Memory B cell (primary cell): ENCODE measurements around the gene CENPP.
A peak's percentile ranks its signal among the peaks of the same experiment; 100 is the strongest.

Experiments used
- ATAC-seq: fragments of 150-1000 bp; cut with Tn5 transposase; 2 replicates; pipeline ENCODE4 v1.10.0; 2021; ENCODE audit warnings: low read depth, mild to moderate bottlenecking, moderate library complexity
- DNase-seq, 2 donors: peaks; one replicate each; pipeline ENCODE4 v3.0.0; 2022; ENCODE audit warnings: low spot score in 2 of 2
- H3K27ac Mint-ChIP-seq: one replicate; pipeline ENCODE4 v1.8.0; 2022; ENCODE audit warnings: mild to moderate bottlenecking, moderate library complexity, mixed read lengths
- H3K27me3 Mint-ChIP-seq: one replicate; pipeline ENCODE4 v1.8.0; 2022; ENCODE audit warnings: mixed read lengths
- H3K36me3 Mint-ChIP-seq: one replicate; pipeline ENCODE4 v1.8.0; 2022; ENCODE audit warnings: mild to moderate bottlenecking, mixed read lengths
- H3K4me1 Mint-ChIP-seq: one replicate; pipeline ENCODE4 v1.8.0; 2022; ENCODE audit warnings: mixed read lengths
- H3K4me3 Mint-ChIP-seq: one replicate; pipeline ENCODE4 v1.8.0; 2022; ENCODE audit warnings: mild to moderate bottlenecking, moderate library complexity, mixed read lengths
- H3K9me3 Mint-ChIP-seq: one replicate; pipeline ENCODE4 v1.8.0; 2022; ENCODE audit warnings: mixed read lengths

Gene CENPP

DNA sequence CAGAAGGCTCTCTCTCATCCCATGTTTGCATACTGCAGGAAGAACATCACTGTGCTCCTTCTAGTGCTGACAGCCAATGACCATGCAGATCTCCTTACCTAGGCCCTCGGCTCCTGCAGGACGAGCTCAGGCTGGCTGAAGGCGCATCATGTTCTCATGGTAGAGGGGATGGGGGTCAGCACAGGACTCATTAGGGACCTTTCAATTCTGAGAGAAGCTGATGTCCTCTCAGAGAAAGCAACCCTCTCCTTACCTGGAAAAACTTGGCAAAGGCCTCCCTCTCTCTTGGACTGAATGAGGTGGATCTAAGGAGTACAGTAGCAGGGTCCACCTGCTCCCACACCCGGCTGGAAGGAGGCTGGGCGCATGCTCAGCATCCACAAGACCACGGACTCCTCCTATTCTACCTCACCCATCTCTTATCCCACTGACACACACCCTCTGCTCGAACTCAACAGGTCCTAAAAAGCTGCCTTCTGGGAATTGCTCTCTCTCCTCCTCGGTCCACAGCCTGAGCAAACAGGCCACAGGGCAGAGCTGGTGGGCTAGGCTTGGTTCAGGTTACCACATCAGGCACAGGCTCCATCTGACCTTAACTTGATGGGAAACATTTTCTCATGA is 341.3 kb downstream of the CENPP start:
- DNase-seq (no peak), ATAC-seq (no peak)
- peaks cover 6% of the 10 kb centered on the region for H3K36me3 Mint-ChIP-seq
- H3K27me3 Mint-ChIP-seq: no peaks in the 10 kb centered on the region
- no peaks in the 10 kb centered on the region for H3K9me3 Mint-ChIP-seq
- H3K4me1 Mint-ChIP-seq: peaks cover 29% of the 10 kb centered on the region
- H3K27ac Mint-ChIP-seq: no peak overlapping the region
- no peak overlapping the region for H3K4me3 Mint-ChIP-seq

DNA sequence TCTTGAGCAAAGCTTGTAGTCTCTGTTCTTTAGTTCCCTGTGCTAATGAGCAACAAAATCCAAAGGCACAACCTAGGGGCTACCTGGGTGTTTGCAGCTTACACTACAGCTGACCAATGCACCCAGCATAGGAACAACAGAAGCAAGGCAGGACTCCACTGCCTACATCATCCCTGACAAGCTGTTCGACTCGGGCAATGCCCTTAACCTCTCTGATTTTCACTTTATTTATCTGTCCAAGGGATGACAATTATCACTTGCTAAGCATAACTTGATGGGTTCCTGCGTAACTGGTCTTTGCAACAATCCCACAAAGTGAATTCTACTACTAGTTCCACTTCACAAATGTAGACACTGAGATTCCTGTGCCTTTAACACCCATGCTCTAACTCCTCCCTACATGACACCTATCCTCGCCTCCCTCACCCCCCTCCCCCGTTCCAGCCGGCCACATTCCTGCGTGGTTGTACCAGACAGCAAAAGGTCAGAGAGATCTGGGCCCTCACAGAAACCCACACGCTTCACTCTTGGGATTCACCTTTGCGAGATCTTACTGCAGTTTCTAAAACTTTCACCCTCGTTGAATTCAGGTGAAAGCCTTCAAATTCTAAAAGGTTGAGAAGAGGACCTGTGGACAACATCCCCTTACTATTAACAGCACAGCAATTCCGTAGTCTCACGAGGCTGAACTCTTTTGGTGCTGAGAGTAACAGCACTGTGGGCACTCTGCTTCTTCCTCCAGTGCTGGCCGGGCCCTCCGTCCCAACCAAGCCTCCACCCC is 343.2 kb downstream of the CENPP start:
- Mint-ChIP-seq H3K27ac (peak overlapping the region; percentile 94), H3K36me3 (peaks cover 9% of the 10 kb centered on the region), H3K4me1 (peaks cover 28% of the 10 kb centered on the region), H3K27me3 (no peaks in the 10 kb centered on the region), H3K4me3 (peak overlapping the region; percentile 92), H3K9me3 (no peaks in the 10 kb centered on the region)
- no peak for ATAC-seq
- no peak for DNase-seq

DNA sequence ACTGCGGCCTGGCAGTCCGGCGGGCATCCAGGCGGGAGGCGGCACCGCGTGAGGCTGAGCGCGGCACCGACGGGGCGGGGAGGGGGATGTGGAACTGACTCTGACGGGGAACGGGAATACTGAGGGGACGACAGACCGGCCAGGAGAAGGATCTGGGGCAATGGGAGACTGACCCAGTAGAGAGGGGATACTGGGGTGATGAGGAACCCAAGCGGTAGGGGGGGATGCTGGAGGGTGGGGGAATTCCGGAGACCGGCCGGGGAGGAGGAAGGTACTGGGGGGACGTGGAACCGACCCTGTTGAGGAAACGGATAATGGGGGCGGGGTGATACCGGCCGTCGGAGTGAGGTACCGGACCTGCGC is 343.8 kb downstream of the CENPP start:
- Mint-ChIP-seq H3K4me1 (peaks cover 26% of the 10 kb centered on the region), H3K9me3 (no peaks in the 10 kb centered on the region), H3K36me3 (peaks cover 9% of the 10 kb centered on the region), H3K27me3 (no peaks in the 10 kb centered on the region), H3K27ac (peak overlapping the region; percentile 94), H3K4me3 (peak overlapping the region; percentile 92)
- ATAC-seq (peak; percentile 24), DNase-seq (peak; percentile 13 to 42)
